ENCODE results near the gene BPIFB4.
"Not testable (repeated sequence)": the region's sequence is repeated elsewhere in the genome, so short reads cannot be mapped to it uniquely, and the experiment has no call there.

Gene BPIFB4

GRCh38 chr20:33086052-33086722 lies 6.7 kb downstream of the BPIFB4 start:
- Histone ChIP-seq H3K27ac (ENCODE audit: low read depth, low read length, severe bottlenecking) (no peak overlapping the region), H3K4me3 (ENCODE audit: extremely low read depth, insufficient read depth, low read length, poor library complexity, severe bottlenecking) (no peak overlapping the region), H3K4me1 (ENCODE audit: control insufficient read depth, insufficient read depth, low read length, poor library complexity, severe bottlenecking) (no peaks in the 10 kb centered on the region), H3K36me3 (ENCODE audit: control insufficient read depth, insufficient read depth, low read length) (no peaks in the 10 kb centered on the region), H3K9me3 (ENCODE audit: control insufficient read depth, low read length) (no peaks in the 10 kb centered on the region)
- WGBS, 2 experiments (ENCODE audit: insufficient coverage in 2 of 2), result 90 to 92% methylated on average over 12 to 14 of the region's 14 CpGs

GRCh38 chr20:33091147-33091546 lies 11.7 kb downstream of the BPIFB4 start:
- WGBS, 2 experiments (ENCODE audit: insufficient coverage in 2 of 2), result 89 to 93% methylated on average over 2 to 3 of the region's 3 CpGs
- no peaks in the 10 kb centered on the region for H3K4me1 ChIP-seq (ENCODE audit: control insufficient read depth, insufficient read depth, low read length, poor library complexity, severe bottlenecking)
- no peak overlapping the region for H3K4me3 ChIP-seq (ENCODE audit: extremely low read depth, insufficient read depth, low read length, poor library complexity, severe bottlenecking)
- H3K27ac ChIP-seq (ENCODE audit: low read depth, low read length, severe bottlenecking), result no peak overlapping the region
- no peaks in the 10 kb centered on the region for H3K9me3 ChIP-seq (ENCODE audit: control insufficient read depth, low read length)
- no peaks in the 10 kb centered on the region for H3K36me3 ChIP-seq (ENCODE audit: control insufficient read depth, insufficient read depth, low read length)

- Histone ChIP-seq H3K4me3 (ENCODE audit: extremely low read depth, insufficient read depth, low read length, poor library complexity, severe bottlenecking) (no peak overlapping the region), H3K4me1 (ENCODE audit: control insufficient read depth, insufficient read depth, low read length, poor library complexity, severe bottlenecking) (no peaks in the 10 kb centered on the region), H3K9me3 (ENCODE audit: control insufficient read depth, low read length) (no peaks in the 10 kb centered on the region), H3K36me3 (ENCODE audit: control insufficient read depth, insufficient read depth, low read length) (no peaks in the 10 kb centered on the region), H3K27ac (ENCODE audit: low read depth, low read length, severe bottlenecking) (no peak overlapping the region)
- 76 to 83% methylated on average over 3 of the region's 3 CpGs for WGBS, 2 experiments (ENCODE audit: insufficient coverage in 2 of 2)
These were observed 12.2 kb downstream of the BPIFB4 start for GRCh38 chr20:33091693-33092092.

- Histone ChIP-seq H3K4me3 (ENCODE audit: extremely low read depth, insufficient read depth, low read length, poor library complexity, severe bottlenecking) (no peak overlapping the region), H3K4me1 (ENCODE audit: control insufficient read depth, insufficient read depth, low read length, poor library complexity, severe bottlenecking) (no peaks in the 10 kb centered on the region), H3K27ac (ENCODE audit: low read depth, low read length, severe bottlenecking) (no peak overlapping the region), H3K9me3 (ENCODE audit: control insufficient read depth, low read length) (no peaks in the 10 kb centered on the region), H3K36me3 (ENCODE audit: control insufficient read depth, insufficient read depth, low read length) (no peaks in the 10 kb centered on the region)
- WGBS, 2 experiments (ENCODE audit: insufficient coverage in 2 of 2), result 75 to 96% methylated on average over 2 of the region's 3 CpGs
These were observed 12.9 kb downstream of the BPIFB4 start for GRCh38 chr20:33092361-33092760.

- Histone ChIP-seq H3K4me1 (ENCODE audit: control insufficient read depth, insufficient read depth, low read length, poor library complexity, severe bottlenecking) (no peaks in the 10 kb centered on the region), H3K9me3 (ENCODE audit: control insufficient read depth, low read length) (no peaks in the 10 kb centered on the region), H3K27ac (ENCODE audit: low read depth, low read length, severe bottlenecking) (no peak overlapping the region), H3K36me3 (ENCODE audit: control insufficient read depth, insufficient read depth, low read length) (no peaks in the 10 kb centered on the region), H3K4me3 (ENCODE audit: extremely low read depth, insufficient read depth, low read length, poor library complexity, severe bottlenecking) (no peak overlapping the region)
- WGBS, 2 experiments (ENCODE audit: insufficient coverage in 2 of 2), result 57 to 89% methylated on average over 1 of the region's 1 CpG
These were observed 13.6 kb downstream of the BPIFB4 start for GRCh38 chr20:33093074-33093473.

GRCh38 chr20:33093582-33093981 lies 14.1 kb downstream of the BPIFB4 start:
- no peaks in the 10 kb centered on the region for H3K4me1 ChIP-seq (ENCODE audit: control insufficient read depth, insufficient read depth, low read length, poor library complexity, severe bottlenecking)
- H3K27ac ChIP-seq (ENCODE audit: low read depth, low read length, severe bottlenecking), result no peak overlapping the region
- WGBS, 2 experiments (ENCODE audit: insufficient coverage in 2 of 2), result 50 to 75% methylated on average over 1 of the region's 1 CpG
- H3K9me3 ChIP-seq (ENCODE audit: control insufficient read depth, low read length), result no peaks in the 10 kb centered on the region
- no peak overlapping the region for H3K4me3 ChIP-seq (ENCODE audit: extremely low read depth, insufficient read depth, low read length, poor library complexity, severe bottlenecking)
- no peaks in the 10 kb centered on the region for H3K36me3 ChIP-seq (ENCODE audit: control insufficient read depth, insufficient read depth, low read length)

GRCh38 chr20:33095249-33095648 lies 15.8 kb downstream of the BPIFB4 start:
- Histone ChIP-seq H3K4me1 (ENCODE audit: control insufficient read depth, insufficient read depth, low read length, poor library complexity, severe bottlenecking) (no peaks in the 10 kb centered on the region), H3K9me3 (ENCODE audit: control insufficient read depth, low read length) (no peaks in the 10 kb centered on the region), H3K36me3 (ENCODE audit: control insufficient read depth, insufficient read depth, low read length) (no peaks in the 10 kb centered on the region), H3K27ac (ENCODE audit: low read depth, low read length, severe bottlenecking) (no peak overlapping the region), H3K4me3 (ENCODE audit: extremely low read depth, insufficient read depth, low read length, poor library complexity, severe bottlenecking) (no peak overlapping the region)
- WGBS, 2 experiments (ENCODE audit: insufficient coverage in 2 of 2), result 90 to 94% methylated on average over 2 to 5 of the region's 5 CpGs

- not testable (repeated sequence) for H3K27ac ChIP-seq (ENCODE audit: low read depth, low read length, severe bottlenecking); H3K4me3 ChIP-seq (ENCODE audit: extremely low read depth, insufficient read depth, low read length, poor library complexity, severe bottlenecking); H3K9me3 ChIP-seq (ENCODE audit: control insufficient read depth, low read length); H3K36me3 ChIP-seq (ENCODE audit: control insufficient read depth, insufficient read depth, low read length); H3K4me1 ChIP-seq (ENCODE audit: control insufficient read depth, insufficient read depth, low read length, poor library complexity, severe bottlenecking)
- WGBS, 2 experiments (ENCODE audit: insufficient coverage in 2 of 2), result 24 to 39% methylated on average over 4 to 5 of the region's 6 CpGs
These were observed 16.6 kb downstream of the BPIFB4 start for GRCh38 chr20:33095902-33096584.

- H3K4me1 ChIP-seq (ENCODE audit: control insufficient read depth, insufficient read depth, low read length, poor library complexity, severe bottlenecking), result no peaks in the 10 kb centered on the region
- H3K36me3 ChIP-seq (ENCODE audit: control insufficient read depth, insufficient read depth, low read length), result no peaks in the 10 kb centered on the region
- no peak overlapping the region for H3K4me3 ChIP-seq (ENCODE audit: extremely low read depth, insufficient read depth, low read length, poor library complexity, severe bottlenecking)
- no peaks in the 10 kb centered on the region for H3K9me3 ChIP-seq (ENCODE audit: control insufficient read depth, low read length)
- 80 to 89% methylated on average over 4 of the region's 4 CpGs for WGBS, 2 experiments (ENCODE audit: insufficient coverage in 2 of 2)
- H3K27ac ChIP-seq (ENCODE audit: low read depth, low read length, severe bottlenecking), result no peak overlapping the region
These were observed 17.6 kb downstream of the BPIFB4 start for GRCh38 chr20:33097001-33097400.

GRCh38 chr20:33099843-33100538 lies 20.5 kb downstream of the BPIFB4 start:
- Histone ChIP-seq H3K27ac (ENCODE audit: low read depth, low read length, severe bottlenecking) (no peak overlapping the region), H3K4me1 (ENCODE audit: control insufficient read depth, insufficient read depth, low read length, poor library complexity, severe bottlenecking) (no peaks in the 10 kb centered on the region), H3K4me3 (ENCODE audit: extremely low read depth, insufficient read depth, low read length, poor library complexity, severe bottlenecking) (no peak overlapping the region), H3K36me3 (ENCODE audit: control insufficient read depth, insufficient read depth, low read length) (no peaks in the 10 kb centered on the region), H3K9me3 (ENCODE audit: control insufficient read depth, low read length) (no peaks in the 10 kb centered on the region)
- 83 to 88% methylated on average over 7 to 8 of the region's 10 CpGs for WGBS, 2 experiments (ENCODE audit: insufficient coverage in 2 of 2)

GRCh38 chr20:33103556-33103955 lies 24.1 kb downstream of the BPIFB4 start:
- Histone ChIP-seq H3K9me3 (ENCODE audit: control insufficient read depth, low read length) (no peaks in the 10 kb centered on the region), H3K36me3 (ENCODE audit: control insufficient read depth, insufficient read depth, low read length) (no peaks in the 10 kb centered on the region), H3K4me1 (ENCODE audit: control insufficient read depth, insufficient read depth, low read length, poor library complexity, severe bottlenecking) (no peaks in the 10 kb centered on the region), H3K4me3 (ENCODE audit: extremely low read depth, insufficient read depth, low read length, poor library complexity, severe bottlenecking) (no peak overlapping the region), H3K27ac (ENCODE audit: low read depth, low read length, severe bottlenecking) (no peak overlapping the region)
- WGBS, 2 experiments (ENCODE audit: insufficient coverage in 2 of 2), result 76 to 100% methylated on average over 1 to 2 of the region's 3 CpGs

Data from mesodermal cell (in vitro differentiated cells).